Osteoblast (primary cell): ENCODE results near the gene GJB2. TPM values are rescaled to one million over a fixed set of nuclear protein-coding genes. Genes with fewer than 3 reads are reported as not detected.

Source experiments
- DNase-seq: peaks from one replicate; pipeline ENCODE4 v3.0.0; 2011; ENCODE audit warnings: low spot score, mixed read lengths; ENCODE audit not compliant: insufficient read length; ENCODE audit errors: missing footprints
- H2AFZ ChIP-seq: 2 replicates; pipeline ENCODE4 v1.6.0; 2011; ENCODE audit warnings: mild to moderate bottlenecking, low read length
- H3K27ac ChIP-seq: 2 replicates; pipeline ENCODE4 v1.5.1; 2011; ENCODE audit warnings: mild to moderate bottlenecking, low read depth, low read length, moderate library complexity
- H3K27me3 ChIP-seq: 2 replicates; pipeline ENCODE4 v1.6.0; 2012; ENCODE audit warnings: mild to moderate bottlenecking, control low read depth, inconsistent platforms, low read length, moderate library complexity; ENCODE audit not compliant: insufficient read depth
- H3K36me3 ChIP-seq: 2 replicates; pipeline ENCODE4 v1.5.1; 2011; ENCODE audit warnings: mild to moderate bottlenecking, low read length, control low read depth, moderate library complexity; ENCODE audit not compliant: insufficient read depth
- H3K4me1 ChIP-seq: 2 replicates; pipeline ENCODE4 v1.5.1; 2011; ENCODE audit warnings: mild to moderate bottlenecking, low read length, control low read depth, moderate library complexity; ENCODE audit not compliant: insufficient read depth
- H3K4me2 ChIP-seq: 2 replicates; pipeline ENCODE4 v1.6.0; 2011; ENCODE audit warnings: mild to moderate bottlenecking, low read length; ENCODE audit not compliant: insufficient read depth
- H3K4me3 ChIP-seq: fragments of 200-600 bp; sonication (generic); 3 replicates; pipeline ENCODE4 v1.5.1; 2012; ENCODE audit warnings: mild to moderate bottlenecking, low read length, inconsistent platforms; ENCODE audit not compliant: insufficient read depth
- H3K79me2 ChIP-seq: 2 replicates; pipeline ENCODE4 v1.6.0; 2012; ENCODE audit warnings: mild to moderate bottlenecking, low read length, control low read depth, inconsistent platforms; ENCODE audit not compliant: insufficient read depth
- H3K9me3 ChIP-seq: 2 replicates; pipeline ENCODE4 v1.5.1; 2011; ENCODE audit warnings: low read depth, low read length, control low read depth
- H4K20me1 ChIP-seq: 2 replicates; pipeline ENCODE4 v1.6.0; 2012; ENCODE audit warnings: mild to moderate bottlenecking, low read length, control low read depth; ENCODE audit not compliant: insufficient read depth
- CTCF ChIP-seq: IDR thresholded peaks from 2 replicates; pipeline ENCODE4 v1.5.1; 2011; ENCODE audit warnings: mild to moderate bottlenecking, low read depth, low read length, moderate library complexity; ENCODE audit errors: extremely low read depth
- total RNA-seq: library from RNA; depleted of rRNA; stranded (reverse); fragments of >200 nt; gene quantifications from 2 replicates; pipeline ENCODE4 v1.2.3, GENCODE V29; 2012

Gene GJB2
- total RNA-seq, 1 donor = under 0.01 TPM

DNA sequence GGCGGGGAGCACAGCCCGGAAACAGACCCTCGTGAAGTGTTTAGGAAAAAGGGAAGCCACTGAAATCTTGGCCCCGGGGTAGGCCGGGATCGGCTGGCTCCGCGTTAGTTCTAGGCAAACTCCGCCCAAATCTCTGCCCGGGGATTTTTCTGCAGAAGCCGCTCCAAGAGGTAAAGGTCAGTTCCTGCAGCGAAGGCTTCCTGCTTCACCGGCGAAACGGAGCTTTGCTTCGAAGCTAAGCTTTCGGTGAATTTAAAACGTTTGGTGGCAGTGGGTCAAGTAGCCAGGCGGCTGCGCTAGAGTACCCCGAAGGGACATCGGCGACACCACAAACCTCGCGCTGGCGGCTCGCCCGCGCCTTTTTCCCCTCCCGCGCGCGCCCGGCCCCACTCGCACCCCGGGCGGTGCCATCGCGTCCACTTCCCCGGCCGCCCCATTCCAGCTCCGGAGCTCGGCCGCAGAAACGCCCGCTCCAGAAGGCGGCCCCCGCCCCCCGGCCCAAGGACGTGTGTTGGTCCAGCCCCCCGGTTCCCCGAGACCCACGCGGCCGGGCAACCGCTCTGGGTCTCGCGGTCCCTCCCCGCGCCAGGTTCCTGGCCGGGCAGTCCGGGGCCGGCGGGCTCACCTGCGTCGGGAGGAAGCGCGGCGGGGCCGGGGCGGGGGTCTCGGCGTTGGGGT is 441 bp downstream of the GJB2 start:
- H3K9me3 ChIP-seq = no peaks in the 10 kb centered on the region
- peaks cover 58% of the 10 kb centered on the region for H3K27me3 ChIP-seq
- peaks cover 18% of the 10 kb centered on the region for H3K4me1 ChIP-seq
- peak; percentile 85 for DNase-seq
- H4K20me1 ChIP-seq = no peaks in the 10 kb centered on the region
- H3K79me2 ChIP-seq = no peaks in the 10 kb centered on the region
- peak overlapping the region; percentile 85 for H3K4me2 ChIP-seq
- no peak overlapping the region for H2AFZ ChIP-seq
- no peak for TF ChIP-seq CTCF
- H3K27ac ChIP-seq = no peak overlapping the region
- H3K36me3 ChIP-seq = no peaks in the 10 kb centered on the region
- peak overlapping the region; percentile 61 for H3K4me3 ChIP-seq

GRCh38 chr13:20191311-20192157 is 1.2 kb downstream of the GJB2 start:
- peak overlapping the region; percentile 61 for H3K4me3 ChIP-seq
- TF ChIP-seq CTCF = no peak

GRCh38 chr13:20190481-20191310 is 2.0 kb downstream of the GJB2 start:
- Histone ChIP-seq H3K9me3 (no peaks in the 10 kb centered on the region), H3K4me3 (no peak overlapping the region), H2AFZ (peak overlapping the region; percentile 25), H3K79me2 (no peaks in the 10 kb centered on the region), H3K27ac (peak overlapping the region; percentile 51), H3K27me3 (peaks cover 43% of the 10 kb centered on the region), H4K20me1 (no peaks in the 10 kb centered on the region), H3K36me3 (no peaks in the 10 kb centered on the region), H3K4me1 (peaks cover 18% of the 10 kb centered on the region), H3K4me2 (peak overlapping the region; percentile 23)
- peak; percentile 95 for DNase-seq
- no peak for TF ChIP-seq CTCF

More at GRCh38 chr13:20191311-20192157, 1.2 kb downstream of the GJB2 start:
- Histone ChIP-seq H3K4me2 (peak overlapping the region; percentile 85), H3K79me2 (no peaks in the 10 kb centered on the region), H2AFZ (no peak overlapping the region), H3K27me3 (peaks cover 52% of the 10 kb centered on the region), H3K9me3 (no peaks in the 10 kb centered on the region), H3K4me1 (peaks cover 18% of the 10 kb centered on the region), H3K27ac (no peak overlapping the region), H4K20me1 (no peaks in the 10 kb centered on the region), H3K36me3 (no peaks in the 10 kb centered on the region)
- peak; percentile 80 for DNase-seq
